HG02623 (cell line): ENCODE measurements around the gene SHLD1.
"Not testable (repeated sequence)": the region's sequence is repeated elsewhere in the genome, so short reads cannot be mapped to it uniquely, and the experiment has no call there.

ENCODE experiments used
- ATAC-seq: cut with Tn5 transposase; IDR thresholded peaks from one replicate; pipeline ENCODE4 v1.9.1; 2021; ENCODE audit warnings: moderate library complexity; ENCODE audit not compliant: unreplicated experiment

SHLD1 gene, protein sequence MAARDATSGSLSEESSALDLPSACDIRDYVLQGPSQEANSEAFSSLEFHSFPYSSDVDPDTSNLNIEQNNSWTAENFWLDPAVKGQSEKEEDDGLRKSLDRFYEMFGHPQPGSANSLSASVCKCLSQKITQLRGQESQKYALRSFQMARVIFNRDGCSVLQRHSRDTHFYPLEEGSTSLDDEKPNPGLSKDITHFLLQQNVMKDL

DNA sequence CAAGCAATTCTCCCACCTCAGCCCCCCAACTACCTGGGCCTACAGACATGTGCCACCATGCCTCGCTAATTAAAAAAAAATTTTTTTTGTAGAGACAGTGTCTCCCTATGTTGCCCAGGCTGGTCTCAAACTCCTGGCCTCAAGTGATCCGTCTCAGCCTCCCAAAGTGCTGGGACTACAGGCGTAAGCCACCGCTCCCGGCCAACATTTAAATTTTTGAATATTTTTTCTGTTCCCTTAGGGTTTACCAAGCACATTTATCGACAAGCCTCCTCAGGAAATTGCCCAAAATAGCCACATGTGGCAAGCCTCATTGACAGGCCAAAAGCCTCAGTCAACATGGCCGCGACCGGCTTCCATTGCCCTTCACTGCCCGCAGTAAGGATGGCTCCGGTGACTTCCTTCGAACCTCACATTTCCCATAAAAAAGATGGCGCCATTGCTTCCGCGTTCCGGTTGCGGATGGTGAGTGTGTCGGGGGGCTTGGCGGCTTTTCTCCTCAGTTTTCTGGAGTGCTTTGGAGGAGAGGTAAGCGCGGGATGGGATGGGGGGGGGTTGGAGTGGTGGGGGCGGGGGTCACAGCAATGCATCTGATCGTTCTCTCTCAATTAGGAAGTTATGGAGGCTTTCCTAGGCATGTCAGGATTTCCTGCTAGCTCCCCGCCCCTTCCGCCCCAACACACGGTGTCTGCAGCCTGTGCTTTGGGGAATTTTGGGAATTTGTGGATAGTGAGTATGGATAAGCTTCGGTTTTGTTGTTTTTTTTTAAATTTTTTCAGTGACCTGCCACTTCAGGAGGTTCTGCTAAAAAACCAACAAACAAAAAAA, at the start of gene SHLD1:
SHLD1 (plus strand) TSS at position 450 of the 828 bp plus-strand sequence. CDS start 22,465 bp downstream, outside the sequence.
- peak; percentile 90 for ATAC-seq

DNA sequence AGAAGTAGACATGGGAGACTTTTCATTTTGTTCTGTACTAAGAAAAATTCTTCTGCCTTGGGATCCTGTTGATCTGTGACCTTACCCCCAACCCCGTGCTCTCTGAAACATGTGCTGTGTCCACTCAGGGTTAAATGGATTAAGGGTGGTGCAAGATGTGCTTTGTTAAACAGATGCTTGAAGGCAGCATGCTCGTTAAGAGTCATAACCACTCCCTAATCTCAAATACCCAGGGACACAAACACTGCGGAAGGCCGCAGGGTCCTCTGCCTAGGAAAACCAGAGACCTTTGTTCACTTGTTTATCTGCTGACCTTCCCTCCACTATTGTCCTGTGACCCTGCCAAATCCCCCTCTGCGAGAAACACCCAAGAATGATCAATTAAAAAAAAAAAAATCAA, 47.9 kb upstream of the SHLD1 start:
- ATAC-seq, result not testable (repeated sequence)

DNA sequence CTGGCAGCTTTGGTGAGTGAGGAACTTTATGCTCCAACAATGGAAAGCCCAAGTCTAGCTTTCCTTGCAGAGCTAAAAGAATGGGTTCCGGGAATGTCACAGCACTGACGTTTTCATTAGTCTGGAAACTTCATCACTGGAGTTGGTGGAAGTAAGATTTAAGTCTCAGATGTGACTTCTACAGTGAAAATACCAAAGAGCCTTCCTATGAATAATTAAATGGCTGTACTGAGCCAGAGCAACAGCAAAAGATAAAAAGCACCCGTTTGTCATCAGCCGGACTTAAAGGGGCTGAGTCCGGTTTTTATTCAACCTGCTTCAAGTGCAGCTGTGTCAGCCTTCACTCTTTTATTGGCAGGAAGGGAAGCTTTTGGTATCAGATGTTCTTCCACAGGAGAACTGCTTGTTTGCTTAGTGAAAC, 46.5 kb upstream of the SHLD1 start:
- ATAC-seq, result no peak

DNA sequence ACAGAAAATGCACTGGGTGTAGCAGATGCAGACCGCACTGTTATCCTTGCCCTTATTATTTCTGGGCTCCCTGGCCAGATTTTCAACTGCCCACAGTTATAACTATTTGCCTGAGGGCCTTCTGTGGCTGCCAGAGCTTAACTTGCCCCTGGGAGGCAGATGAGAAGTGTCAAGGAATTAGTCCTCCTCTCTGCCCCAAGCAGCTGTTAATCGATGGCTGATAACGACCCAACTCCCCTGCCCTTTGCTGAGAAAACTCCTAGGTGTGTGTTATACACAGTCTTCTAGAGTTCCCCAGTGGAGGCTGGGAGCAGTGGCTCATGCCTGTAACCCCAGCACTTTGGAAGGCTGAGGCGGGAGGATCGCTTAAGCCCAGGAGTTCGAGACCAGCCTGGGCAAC, 44.4 kb upstream of the SHLD1 start:
- ATAC-seq, result no peak

DNA sequence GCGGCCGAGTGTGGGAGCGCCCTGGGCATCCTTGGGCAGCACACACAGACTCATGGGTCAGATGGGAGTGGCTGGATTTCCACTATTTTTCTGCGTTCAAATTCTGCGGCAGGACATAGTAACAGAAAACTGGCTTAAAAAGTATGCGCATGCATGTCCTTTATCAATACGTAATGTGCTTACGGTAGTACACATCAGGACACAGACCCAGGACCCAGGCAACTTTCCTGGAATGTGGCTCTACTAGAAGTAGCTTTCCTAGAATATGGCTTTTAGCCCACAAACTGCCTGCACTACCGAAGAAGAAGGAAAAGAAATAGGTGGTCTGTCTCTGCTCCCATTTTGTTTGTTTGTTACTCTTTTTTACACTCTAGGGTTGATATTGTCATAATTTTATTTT, 43.4 kb upstream of the SHLD1 start:
- ATAC-seq, result no peak

DNA sequence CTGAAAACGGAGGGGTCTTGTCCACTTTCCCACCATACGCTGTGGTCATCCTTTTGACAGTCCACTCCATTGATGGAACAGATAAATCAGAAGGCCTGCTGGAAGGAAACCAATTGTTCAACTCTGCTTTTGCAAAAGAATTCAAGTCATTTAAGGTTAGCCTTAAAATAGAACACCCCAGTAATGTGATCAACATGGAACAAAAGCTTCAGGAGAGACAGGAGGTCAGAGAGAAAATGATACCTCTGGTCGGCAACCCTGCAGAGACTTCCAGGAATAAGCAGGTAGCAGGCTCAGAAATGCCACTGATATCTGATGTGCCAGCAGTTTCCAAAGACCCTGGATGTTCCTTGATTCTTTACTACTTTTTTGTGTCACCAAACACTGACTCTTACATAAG, 39.6 kb upstream of the SHLD1 start:
- ATAC-seq, result no peak

DNA sequence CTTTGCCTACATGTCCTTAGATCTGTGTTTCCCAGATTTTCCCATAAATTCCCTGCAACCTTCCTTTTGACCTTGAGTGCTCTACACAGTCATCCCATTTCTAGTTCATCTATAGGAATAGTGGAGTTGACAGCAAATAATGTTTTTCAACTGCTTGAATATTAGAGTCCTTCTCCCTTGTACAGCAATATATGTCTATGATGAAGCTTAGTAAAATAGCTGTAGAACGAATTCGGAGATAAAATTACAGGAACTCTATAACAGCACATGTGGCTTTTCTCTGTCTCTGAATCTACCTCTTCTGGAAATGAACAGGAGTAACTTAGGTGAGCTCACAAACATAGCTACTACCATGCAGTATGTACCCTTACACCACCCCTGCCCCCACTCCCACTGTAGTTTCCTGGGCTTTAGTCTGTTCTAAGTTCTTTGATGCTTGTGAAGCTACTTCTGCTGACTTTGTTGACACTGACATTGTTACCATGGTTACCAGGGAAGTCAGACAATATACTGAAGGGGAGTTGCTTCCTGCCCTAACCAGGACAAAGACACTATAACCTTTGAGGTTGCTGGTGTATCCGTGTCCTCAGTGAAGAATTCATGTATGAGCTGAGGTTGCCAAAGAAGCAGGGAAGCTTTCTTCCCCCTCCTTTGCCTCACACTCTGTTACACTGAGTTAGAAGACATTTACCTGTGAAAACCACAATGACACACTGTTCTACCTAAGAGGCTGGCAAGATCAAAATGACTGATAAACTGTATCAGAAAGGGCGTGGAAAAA, 35.8 kb upstream of the SHLD1 start:
- no peak for ATAC-seq

DNA sequence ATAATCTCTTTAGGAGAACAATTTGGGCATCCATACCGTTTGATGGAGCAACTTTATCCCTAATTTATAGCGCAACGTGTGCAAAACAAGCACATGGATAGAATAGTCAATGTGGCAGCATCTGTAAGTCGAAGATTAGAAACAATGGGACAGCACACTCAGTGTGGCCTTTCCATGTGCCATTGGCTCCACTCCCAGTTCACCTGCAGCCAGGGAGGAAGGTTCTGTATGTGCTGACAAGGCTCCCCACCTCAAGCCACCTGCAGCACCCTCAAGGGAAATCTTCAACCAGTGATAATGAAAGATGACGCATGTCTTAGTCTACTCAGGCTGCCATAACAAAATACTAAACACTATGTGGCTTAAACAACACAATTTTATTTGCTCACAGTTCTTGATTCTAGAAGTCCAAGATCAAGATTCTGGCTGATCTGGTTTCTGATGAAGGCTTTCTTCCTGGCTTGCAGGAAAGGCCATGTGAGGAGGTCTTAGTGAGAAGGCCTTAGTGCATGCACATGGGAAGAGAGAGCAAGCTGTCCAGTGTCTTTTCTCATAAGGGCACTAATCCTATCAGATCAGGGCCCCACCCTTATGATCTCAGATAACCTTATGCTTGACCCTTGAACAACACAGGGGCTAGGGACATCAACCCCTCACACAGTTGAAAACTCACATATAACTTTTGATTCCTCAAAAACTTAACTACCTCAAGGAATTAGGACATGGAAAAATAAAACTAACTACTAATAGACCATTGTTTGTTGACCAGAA, 34.9 kb upstream of the SHLD1 start:
- no peak for ATAC-seq

DNA sequence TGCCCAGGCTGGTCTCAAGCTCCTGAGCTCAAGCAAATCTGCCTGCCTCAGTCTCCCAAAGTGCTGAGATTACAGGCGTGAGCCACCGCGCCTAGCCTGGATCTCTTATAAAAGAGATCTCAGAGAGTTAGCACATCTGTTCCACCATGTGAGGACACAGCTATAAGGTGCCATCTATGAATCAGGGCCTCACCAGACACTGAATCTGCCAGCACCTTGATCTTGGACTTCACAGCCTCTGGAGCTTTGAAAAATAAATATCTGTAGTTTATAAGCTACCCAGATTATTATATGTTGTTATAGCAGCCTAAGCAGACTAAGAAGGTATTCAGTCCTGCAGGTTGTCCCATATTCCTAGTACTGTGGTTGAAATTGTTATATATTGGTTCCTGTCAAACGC, 33.2 kb upstream of the SHLD1 start:
- ATAC-seq, result no peak

DNA sequence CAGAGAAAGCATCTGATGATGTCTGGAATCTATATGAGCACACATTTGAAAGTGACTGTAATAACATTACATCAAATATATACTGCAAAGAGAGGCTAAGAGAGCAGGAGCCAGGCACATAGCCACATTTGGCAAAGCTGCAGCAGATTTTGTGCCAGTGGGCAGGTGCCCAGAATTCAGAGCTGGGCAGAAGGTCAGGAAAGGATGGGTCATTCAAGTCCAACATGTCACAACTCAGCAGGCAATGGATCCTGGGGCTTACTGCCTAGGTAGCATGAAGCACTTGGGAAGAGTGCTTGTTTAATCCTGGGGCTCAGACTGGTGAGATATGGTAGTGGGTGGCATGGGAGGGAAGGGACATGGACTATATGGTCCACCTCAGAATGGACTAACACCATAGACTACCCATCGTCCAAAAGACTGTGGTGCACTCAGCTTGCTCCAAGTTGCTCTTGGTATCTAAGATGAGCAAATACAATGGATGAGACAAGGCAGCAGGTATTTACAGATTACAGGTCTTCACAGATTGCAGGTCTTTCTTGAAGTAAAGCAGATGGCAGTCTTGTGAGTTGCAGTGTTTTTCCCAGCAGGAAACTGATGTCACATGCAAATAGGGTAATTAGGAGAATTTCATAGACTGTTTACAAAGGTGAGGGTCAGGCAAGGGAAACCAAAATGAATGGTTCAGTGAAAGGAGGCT, 31.2 kb upstream of the SHLD1 start:
- ATAC-seq, result no peak

DNA sequence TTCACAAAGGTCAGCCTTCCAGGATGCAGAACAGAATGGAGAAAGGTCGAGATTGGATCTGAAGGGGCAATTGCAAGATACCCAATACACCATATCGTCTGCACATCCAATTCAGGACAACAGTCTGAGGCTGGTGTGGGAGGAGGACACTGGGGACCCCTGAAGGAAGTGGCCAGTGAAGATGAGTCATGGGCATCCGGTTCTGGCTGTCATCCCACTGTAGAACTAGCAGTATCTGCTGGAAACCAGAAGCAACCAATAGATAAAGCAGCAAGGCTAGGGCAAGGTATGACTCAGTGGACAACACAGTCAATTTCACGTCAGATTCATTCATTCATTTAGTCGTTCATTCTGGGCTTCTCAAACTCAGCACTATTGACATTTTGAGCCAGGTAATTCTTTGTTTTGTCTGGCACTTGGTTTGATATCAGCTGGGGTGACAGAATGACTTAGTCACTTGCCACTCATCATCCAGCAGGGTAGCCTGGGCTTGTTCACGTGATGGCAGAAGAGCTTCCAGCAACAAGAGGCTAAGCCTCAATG, 30.3 kb upstream of the SHLD1 start:
- no peak for ATAC-seq

DNA sequence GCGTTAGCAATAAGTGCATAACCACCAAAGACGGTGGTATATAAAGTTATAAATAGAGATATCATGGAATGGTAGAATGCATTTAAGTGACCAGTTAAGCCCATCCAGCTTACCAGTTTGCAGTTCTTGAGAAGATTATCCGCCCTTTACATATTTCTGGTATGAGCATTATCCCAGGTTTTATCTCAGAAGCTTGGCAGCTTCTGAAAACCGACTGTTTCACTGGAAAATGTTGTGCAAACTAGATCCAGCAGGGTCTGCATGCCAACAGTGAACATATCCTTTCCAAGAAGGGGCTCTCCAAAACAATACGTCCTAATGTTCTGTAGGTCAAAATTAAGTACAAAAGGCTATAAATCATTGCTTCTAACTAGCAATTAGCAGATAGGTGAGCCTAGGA, 29.5 kb upstream of the SHLD1 start:
- no peak for ATAC-seq

DNA sequence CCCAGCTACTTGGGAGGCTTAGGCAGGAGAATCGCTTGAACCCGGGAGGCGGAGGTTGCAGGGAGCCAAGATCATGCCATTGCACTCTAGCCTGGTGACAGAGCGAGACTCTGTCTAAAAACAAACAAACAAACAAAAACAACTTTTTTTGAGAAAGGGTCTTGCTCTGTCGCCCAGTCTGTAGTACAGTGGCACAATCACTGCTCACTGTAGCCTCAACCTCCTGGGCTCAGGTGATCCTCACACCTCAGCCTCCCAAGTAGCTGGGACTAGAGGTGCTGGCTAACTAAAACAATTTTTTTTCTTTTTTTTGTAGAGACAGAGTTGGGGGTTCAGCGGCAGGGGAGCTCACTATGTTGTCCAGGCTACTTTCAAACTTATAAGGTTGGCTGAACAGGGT, 28.8 kb upstream of the SHLD1 start:
- ATAC-seq, result not testable (repeated sequence)

DNA sequence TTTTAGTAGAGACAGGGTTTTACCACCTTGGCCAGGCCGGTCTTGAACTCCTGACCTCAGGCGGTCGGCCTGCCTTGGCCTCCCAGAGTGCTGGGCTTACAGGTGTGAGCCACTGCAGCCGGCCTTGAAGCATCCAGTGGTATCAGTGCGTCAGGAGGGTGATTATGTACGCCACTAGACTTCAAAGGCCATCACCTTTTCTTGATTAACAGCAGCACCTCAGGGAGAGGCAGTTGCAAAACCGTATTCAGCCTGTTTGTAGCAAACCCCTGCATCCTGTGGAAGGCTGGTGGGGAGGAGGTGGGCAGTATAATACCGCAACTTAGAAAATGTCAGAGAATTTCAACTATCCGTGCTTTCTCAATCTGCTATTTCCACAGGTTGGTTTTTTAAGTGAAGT, 27.3 kb upstream of the SHLD1 start:
- no peak for ATAC-seq

DNA sequence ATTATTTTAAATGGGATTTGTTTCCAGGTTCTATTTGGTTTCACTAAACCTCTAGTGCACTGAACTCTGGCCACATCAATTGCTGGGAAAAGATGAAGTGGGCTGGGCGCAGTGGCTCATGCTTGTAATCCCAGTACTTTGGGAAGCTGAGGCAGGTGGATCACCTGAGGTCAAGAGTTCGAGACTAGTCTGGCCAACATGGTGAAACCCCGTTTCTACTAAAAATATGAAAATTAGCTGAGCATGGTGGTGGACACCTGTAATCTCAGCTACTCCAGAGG, 25.1 kb upstream of the SHLD1 start:
- ATAC-seq, result not testable (repeated sequence)

DNA sequence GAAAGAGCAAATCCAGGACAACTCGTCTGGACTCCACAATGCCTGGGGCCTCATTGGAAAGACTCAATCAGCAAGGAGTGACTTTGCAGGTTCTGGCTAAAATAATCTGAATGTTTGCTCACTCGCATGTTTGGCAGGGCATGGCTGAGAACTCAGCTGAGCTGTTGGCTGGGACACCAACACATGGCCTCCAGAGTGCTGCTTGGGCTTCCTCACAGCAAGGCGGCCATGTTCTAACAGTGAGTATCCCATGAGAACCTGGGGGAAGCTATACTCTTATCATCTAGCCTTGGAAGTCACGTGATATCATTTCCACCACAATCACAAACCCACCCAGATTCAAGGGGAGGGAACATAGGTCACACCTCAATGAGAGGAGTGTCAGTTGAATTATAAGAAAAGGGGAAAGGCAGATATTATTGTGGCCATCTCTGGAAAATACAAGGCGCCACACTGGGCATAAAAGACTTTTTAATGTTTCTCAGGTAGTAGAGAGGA, 23.1 kb upstream of the SHLD1 start:
- no peak for ATAC-seq

DNA sequence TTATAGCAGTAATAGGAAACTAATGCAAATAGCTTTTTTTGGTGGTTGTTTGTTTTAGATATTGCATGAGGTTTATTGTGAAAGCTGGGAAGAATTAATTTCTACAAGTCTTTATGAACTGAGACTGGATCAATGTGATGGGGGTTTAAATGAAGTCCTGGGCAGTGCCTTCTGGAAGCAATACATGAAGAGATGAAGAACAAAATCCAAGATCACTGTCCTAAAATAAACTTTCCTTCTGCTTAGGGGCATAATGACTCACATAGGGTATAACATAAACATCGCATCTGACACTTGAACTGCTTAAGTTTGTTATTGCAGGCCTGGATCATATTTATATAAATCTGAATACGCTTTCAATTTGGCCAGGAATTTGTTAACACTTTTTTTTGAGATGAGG, 20.9 kb upstream of the SHLD1 start:
- no peak for ATAC-seq

DNA sequence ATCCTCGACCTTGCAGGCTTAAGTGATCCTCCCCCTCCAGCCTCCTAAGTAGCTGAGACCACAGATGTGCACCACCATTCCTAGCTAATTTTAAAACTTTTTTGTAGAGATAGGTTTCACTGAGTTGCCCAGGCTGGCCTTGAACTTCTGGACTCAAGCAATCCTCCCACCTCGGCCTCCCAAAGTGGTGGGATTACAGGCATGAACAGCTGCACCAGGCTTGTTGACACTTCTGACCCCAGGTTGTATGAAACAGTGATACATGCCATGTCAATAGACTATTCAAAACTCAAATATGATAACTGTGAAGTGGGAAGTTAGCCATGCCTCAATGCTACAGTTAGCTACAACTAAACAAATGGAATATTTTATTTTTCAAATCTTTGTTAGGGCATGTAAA, 20.1 kb upstream of the SHLD1 start:
- no peak for ATAC-seq

DNA sequence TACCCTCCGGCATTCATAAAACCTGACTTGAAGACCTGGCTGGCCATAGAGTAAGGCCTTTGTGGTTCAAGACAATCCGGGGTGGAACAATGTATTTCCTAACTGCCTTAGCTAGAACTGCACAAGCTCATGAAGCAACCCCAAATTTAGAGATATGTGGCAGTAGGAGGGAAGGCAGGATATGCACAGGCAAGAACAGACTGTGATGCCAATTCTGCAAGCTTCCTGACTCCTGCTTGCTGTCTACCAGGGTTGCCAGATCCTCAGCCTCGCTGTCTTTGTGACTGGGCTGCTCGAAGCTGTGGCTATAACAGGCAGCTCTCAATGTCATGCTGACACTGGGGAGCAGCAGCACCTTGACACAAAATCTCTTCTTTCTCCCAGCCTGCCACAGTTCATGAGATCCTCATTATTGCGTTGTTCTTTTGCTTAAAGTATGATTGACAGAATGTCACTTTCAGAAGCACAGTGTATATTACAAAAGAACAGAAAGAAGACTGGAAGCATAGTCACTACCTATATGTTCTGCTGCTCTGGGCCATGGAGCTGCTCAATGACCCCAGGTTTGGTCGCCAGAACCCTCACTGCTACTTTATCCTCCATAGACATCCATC, 18.3 kb upstream of the SHLD1 start:
- no peak for ATAC-seq

DNA sequence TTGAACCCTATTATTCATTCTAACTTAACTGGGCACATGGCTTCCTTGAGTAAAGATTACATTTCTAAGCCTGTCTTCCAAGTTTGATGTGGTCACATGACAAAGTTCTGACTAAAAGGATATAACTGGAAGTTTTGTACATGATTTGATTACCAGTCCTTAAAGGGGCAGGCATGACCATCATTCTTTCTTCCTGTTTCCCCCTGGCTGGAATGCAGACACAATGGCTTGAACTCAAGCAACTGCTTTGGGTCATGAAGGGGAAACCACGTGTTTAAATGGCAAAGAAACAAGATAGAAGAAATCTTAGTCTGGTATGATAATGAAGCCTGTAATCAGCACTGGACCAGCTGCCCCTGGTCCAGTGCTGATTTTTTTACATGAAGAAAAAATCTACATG, 15.6 kb upstream of the SHLD1 start:
- no peak for ATAC-seq
